Activated T-helper 1 cell treated with anti-CD3 and anti-CD28 coated beads, Interleukin-12 subunit alpha, Interleukin-12 subunit beta, Interleukin-2, Interleukin-4 antibody, amounts not matched to agents 30 ng/mL and 10 ng/mL and 1 ng/mL, durations not matched to agents 14 hours and 24 hours and 36 hours (primary cell): ENCODE measurements around the gene ADCY5. TPM values are rescaled to one million over a fixed set of nuclear protein-coding genes. Genes with fewer than 3 reads are reported as not detected.

ENCODE experiments used
- DNase-seq: peaks from one replicate; pipeline ENCODE4 v3.0.0; 2021; ENCODE audit warnings: low spot score
- H3K27ac Mint-ChIP-seq: one replicate; pipeline ENCODE4 v1.8.0; 2021; ENCODE audit warnings: mild to moderate bottlenecking, mixed read lengths
- H3K27me3 Mint-ChIP-seq: one replicate; pipeline ENCODE4 v1.8.0; 2022; ENCODE audit warnings: mild to moderate bottlenecking, moderate library complexity, mixed read lengths; ENCODE audit not compliant: insufficient read depth
- H3K36me3 Mint-ChIP-seq: one replicate; pipeline ENCODE4 v1.8.0; 2021; ENCODE audit warnings: low read depth, mixed read lengths
- H3K4me1 Mint-ChIP-seq: one replicate; pipeline ENCODE4 v1.8.0; 2021; ENCODE audit warnings: low read depth, mixed read lengths
- H3K4me3 Mint-ChIP-seq: one replicate; pipeline ENCODE4 v1.8.0; 2021; ENCODE audit warnings: mild to moderate bottlenecking, moderate library complexity, mixed read lengths
- H3K9me3 Mint-ChIP-seq: one replicate; pipeline ENCODE4 v1.8.0; 2021; ENCODE audit warnings: mixed read lengths
- intact Hi-C: fragments of 100-400 bp; cut with micrococcal nuclease; formaldehyde crosslinking; loops from one replicate; pipeline ENCODE4 v1.15.1; 2024
- total RNA-seq: library from RNA; stranded (reverse); gene quantifications from 2 replicates; pipeline ENCODE4 v1.2.3, GENCODE V29; 2022

ADCY5 gene
- total RNA-seq, 1 donor from 2014 or later: not detected

DNA sequence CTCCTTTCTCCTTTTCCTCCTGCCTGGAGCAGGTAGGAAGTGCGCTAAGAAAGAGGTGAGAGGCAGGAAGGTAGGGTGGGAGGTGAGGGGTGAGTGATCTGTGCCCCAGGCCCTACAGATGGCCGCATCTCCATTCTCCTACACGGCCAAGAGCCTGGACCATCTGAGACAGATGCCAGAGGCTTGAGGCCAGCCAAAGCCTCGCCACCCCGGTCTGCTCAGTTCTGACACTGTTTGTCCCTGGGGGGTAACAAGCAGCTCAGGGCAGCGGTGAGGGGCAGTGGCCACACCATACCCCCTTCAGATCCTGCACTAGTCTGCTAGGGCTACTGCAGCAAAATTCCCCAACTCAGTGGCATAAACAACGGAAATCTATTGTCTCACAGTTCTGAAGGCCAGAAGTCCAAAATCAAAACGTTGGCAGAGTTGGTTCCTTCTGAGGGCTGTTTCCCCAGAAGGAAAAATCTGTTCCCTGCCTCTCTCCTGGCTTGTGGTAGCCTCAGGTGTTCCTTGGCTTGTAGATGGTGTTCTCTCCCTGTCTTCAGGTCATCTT is 28.4 kb downstream of the ADCY5 start:
- Mint-ChIP-seq H3K27me3 (peaks cover 5% of the 10 kb centered on the region), H3K4me1 (no peaks in the 10 kb centered on the region), H3K9me3 (no peaks in the 10 kb centered on the region), H3K27ac (no peak overlapping the region), H3K4me3 (no peak overlapping the region), H3K36me3 (no peaks in the 10 kb centered on the region)
- no peak for DNase-seq
- intact Hi-C loops: no loop called here

GRCh38 chr3:123419850-123420297 is 29.0 kb downstream of the ADCY5 start:
- Mint-ChIP-seq H3K27me3 (peaks cover 8% of the 10 kb centered on the region), H3K9me3 (no peaks in the 10 kb centered on the region), H3K4me3 (no peak overlapping the region), H3K36me3 (no peaks in the 10 kb centered on the region), H3K4me1 (no peaks in the 10 kb centered on the region), H3K27ac (no peak overlapping the region)
- intact Hi-C loops: no loop called here
- no peak for DNase-seq

DNA sequence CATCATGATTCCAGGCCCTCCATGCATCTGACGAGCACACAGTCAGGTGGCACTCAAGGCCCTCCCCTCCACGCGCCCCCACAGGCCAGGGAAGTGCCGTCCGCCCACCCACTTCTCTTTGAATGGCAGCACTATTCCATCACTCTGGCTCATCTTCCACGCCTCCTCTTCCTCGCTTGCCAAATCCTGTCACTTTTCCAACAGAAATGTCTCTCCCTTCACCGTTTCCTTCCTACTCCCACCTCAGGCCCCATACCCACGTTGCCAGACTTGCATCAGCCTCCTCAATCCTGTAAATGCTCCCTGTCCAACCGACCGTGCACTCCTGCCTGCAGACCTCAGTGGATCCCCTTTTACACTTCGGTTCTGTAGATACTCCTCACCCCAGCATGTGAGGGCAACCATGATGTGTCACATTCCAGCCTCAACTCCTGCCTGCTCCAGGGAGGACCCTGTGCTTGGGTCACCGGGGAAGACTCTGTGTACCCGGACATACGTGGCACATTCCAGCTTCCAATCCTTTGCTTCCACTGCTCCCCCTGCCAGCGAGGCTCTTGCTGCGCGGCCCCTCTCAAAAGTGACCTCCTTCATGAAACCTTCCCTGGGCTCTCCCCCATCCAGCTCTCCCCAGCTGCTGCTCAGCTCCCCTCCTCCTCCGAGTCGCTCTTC is 29.6 kb downstream of the ADCY5 start:
- DNase-seq: no peak
- intact Hi-C loops: no loop called here
- Mint-ChIP-seq H3K4me3 (no peak overlapping the region), H3K4me1 (no peaks in the 10 kb centered on the region), H3K9me3 (no peaks in the 10 kb centered on the region), H3K27ac (no peak overlapping the region), H3K27me3 (peaks cover 8% of the 10 kb centered on the region), H3K36me3 (no peaks in the 10 kb centered on the region)

DNA sequence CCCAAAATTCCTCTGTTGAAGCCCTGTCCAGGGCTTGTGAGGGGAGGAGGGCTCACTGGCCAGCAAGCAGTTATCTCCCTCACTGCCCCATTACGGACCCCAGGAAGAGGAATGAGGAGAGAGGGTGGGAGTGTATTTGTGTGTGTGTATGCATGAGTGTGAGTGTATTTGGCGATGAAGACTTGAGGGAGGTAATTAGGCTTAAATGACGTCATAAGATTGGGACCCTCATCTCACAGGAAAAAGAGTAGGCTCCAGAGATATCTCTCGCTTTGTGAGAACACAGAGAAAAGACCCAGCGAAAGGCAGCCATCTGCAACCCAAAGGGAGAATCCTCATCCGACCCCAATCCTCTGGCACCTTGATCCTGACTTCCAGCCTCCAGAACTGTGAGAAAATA is 32.2 kb downstream of the ADCY5 start:
- Mint-ChIP-seq H3K36me3 (no peaks in the 10 kb centered on the region), H3K9me3 (no peaks in the 10 kb centered on the region), H3K27ac (no peak overlapping the region), H3K4me3 (no peak overlapping the region), H3K4me1 (no peaks in the 10 kb centered on the region), H3K27me3 (peaks cover 5% of the 10 kb centered on the region)
- intact Hi-C loops: no loop called here
- DNase-seq: no peak

DNA sequence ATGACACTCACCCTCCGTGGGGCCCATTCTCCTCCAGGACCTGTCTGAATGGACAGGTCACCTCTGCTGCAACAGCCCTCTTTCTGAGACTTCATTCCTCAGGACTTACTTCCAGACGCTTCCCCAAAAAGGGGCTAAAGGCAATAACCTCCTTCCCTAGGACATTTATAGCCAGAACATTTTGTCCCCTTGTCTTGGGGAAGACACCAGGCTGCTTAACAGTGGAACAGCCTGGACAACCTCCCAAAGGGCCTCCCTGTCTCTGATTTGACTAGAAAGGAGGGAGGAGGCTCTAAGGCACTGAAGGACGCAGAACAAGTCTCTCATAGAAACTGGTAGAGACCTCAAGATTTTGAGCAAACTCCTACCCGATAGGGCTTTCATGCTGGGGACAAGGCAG is 32.7 kb downstream of the ADCY5 start:
- Mint-ChIP-seq H3K27me3 (peaks cover 5% of the 10 kb centered on the region), H3K27ac (no peak overlapping the region), H3K4me3 (no peak overlapping the region), H3K9me3 (no peaks in the 10 kb centered on the region), H3K36me3 (no peaks in the 10 kb centered on the region), H3K4me1 (no peaks in the 10 kb centered on the region)
- no peak for DNase-seq
- intact Hi-C loops: no loop called here

- Mint-ChIP-seq H3K9me3 (no peaks in the 10 kb centered on the region), H3K27me3 (peaks cover 5% of the 10 kb centered on the region), H3K36me3 (no peaks in the 10 kb centered on the region), H3K4me1 (no peaks in the 10 kb centered on the region), H3K27ac (no peak overlapping the region), H3K4me3 (no peak overlapping the region)
- no peak for DNase-seq
- intact Hi-C loops: no loop called here
Measured at GRCh38 chr3:123414973-123415775, 33.7 kb downstream of the ADCY5 start.

DNA sequence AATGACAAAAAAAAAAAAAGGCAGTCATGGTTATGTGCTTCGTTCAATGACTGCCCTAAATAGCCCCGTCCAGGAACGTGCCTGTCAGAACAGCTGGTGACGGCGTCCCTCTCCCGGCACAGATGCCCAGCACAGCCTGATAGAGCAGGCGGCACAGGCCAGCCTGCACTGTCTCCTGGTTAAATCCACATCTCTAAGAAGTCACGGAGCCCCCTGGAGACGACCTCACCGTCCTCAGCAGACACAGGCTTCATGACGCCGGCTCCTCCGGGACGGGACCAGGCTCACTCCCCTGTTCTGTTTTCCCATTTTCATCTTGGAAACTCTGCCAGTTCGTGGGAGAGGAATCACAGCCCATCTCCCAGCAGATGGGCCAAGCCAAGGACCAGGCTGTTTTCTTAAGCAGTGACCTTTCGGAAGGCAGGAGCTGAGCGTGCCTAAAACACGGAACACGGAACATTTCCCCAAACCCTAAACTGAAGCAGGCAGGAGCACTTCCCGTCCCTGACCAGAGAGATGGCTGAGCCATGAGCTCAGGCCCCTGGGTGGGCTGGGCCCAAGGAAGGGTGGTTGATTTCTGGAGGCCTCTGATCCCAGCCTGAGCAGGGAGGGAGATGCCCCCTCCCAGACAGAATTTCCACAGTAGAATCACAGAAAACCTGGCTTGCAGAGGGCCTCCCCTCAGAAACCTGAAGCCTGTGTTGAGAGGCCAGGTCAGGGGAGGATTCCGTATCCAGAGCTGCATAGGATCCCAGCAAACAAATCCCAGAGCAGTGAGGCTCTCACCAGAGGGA is 35.9 kb downstream of the ADCY5 start:
- Mint-ChIP-seq H3K4me3 (no peak overlapping the region), H3K9me3 (no peaks in the 10 kb centered on the region), H3K27ac (no peak overlapping the region), H3K4me1 (no peaks in the 10 kb centered on the region), H3K36me3 (no peaks in the 10 kb centered on the region), H3K27me3 (peaks cover 5% of the 10 kb centered on the region)
- no peak for DNase-seq
- intact Hi-C loops: no loop called here

- Mint-ChIP-seq H3K9me3 (no peaks in the 10 kb centered on the region), H3K36me3 (no peaks in the 10 kb centered on the region), H3K27ac (no peak overlapping the region), H3K27me3 (peaks cover 5% of the 10 kb centered on the region), H3K4me1 (no peaks in the 10 kb centered on the region), H3K4me3 (no peak overlapping the region)
- no peak for DNase-seq
- intact Hi-C loops: no loop called here
Measured at GRCh38 chr3:123412076-123412475, 36.8 kb downstream of the ADCY5 start.

GRCh38 chr3:123411340-123412040 is 37.4 kb downstream of the ADCY5 start:
- Mint-ChIP-seq H3K27me3 (peaks cover 5% of the 10 kb centered on the region), H3K27ac (no peak overlapping the region), H3K36me3 (no peaks in the 10 kb centered on the region), H3K4me3 (no peak overlapping the region), H3K9me3 (no peaks in the 10 kb centered on the region), H3K4me1 (no peaks in the 10 kb centered on the region)
- DNase-seq: no peak
- intact Hi-C loops: no loop called here

DNA sequence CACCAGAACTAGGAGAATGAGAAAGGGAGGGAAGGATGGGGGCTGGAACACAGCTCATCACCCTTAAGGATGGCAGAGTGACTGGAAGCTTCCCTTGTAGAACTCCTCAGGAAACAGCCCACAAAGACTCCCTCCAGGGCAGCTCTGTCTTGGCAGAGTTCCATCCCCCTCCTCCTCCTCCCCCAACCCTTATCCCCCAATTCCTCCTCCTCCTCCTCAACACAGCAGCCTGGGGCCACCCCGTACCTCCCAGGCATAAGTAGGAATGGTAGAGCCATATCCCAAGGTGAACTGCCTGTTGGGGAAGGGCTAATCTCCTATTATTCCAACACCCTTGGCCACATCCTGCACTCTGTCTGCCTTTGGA is 38.8 kb downstream of the ADCY5 start:
- intact Hi-C loops: no loop called here
- H3K4me3 Mint-ChIP-seq: no peak overlapping the region
- no peak for DNase-seq
- no peak overlapping the region for H3K27ac Mint-ChIP-seq
- H3K36me3 Mint-ChIP-seq: no peaks in the 10 kb centered on the region
- H3K9me3 Mint-ChIP-seq: no peaks in the 10 kb centered on the region
- H3K4me1 Mint-ChIP-seq: no peaks in the 10 kb centered on the region
- peaks cover 3% of the 10 kb centered on the region for H3K27me3 Mint-ChIP-seq

DNA sequence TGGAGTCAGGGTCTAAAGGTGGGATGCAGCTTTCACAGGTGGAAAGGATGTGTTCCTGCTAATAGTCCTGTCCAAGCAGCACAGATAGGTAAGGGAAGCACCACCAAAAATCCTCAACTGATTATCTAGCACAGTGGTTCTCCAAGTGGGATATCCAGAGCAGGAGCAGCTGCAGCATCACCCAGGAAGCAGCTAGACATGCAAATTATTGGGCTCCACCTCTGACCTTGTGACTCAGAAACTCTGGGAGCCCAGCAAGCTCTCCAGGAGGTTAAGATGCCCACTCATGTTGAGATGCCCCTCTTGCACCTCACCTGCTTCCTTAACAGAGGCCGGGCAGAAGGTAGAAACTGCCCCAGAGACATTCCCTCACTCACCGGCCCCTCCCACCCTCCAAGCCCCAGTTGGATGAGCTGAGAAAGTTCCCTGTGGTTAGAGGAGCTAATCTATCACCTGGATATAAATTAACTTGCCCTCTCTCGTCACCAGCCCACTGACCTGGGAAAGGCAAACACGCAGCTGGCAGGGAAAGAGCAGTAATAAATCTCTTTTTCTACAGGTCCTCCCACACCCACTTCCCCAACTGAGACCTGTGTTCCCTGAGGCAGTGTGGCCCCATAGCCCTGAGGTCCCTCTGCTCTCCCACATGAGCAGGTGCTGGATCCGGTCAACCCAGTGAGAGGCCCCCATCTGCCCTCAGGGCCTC is 39.3 kb downstream of the ADCY5 start:
- H3K4me3 Mint-ChIP-seq: no peak overlapping the region
- H3K27ac Mint-ChIP-seq: no peak overlapping the region
- H3K4me1 Mint-ChIP-seq: no peaks in the 10 kb centered on the region
- H3K36me3 Mint-ChIP-seq: no peaks in the 10 kb centered on the region
- no peaks in the 10 kb centered on the region for H3K27me3 Mint-ChIP-seq
- intact Hi-C loops: no loop called here
- DNase-seq: no peak
- H3K9me3 Mint-ChIP-seq: no peaks in the 10 kb centered on the region

DNA sequence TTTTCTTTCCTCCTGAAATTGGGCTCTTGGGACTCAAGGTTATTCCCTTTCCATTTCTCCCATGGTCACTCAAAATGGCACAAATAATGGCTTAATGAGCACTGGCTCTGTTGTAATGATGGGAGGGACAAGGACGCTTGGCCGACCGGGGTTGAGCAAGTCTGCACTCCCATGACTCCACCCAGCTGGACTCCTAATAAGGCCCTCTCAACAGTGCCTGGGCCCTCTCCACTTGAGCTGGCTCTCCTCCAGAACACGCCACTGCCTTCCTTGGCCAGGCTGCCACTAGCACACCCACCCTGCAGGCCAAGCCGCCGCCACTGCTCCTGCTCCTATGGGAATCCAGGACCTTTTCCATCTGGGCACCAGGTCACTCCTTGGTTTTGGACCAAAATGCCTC is 42.3 kb downstream of the ADCY5 start:
- Mint-ChIP-seq H3K27me3 (peaks cover 3% of the 10 kb centered on the region), H3K4me3 (no peak overlapping the region), H3K9me3 (no peaks in the 10 kb centered on the region), H3K27ac (no peak overlapping the region), H3K36me3 (no peaks in the 10 kb centered on the region), H3K4me1 (no peaks in the 10 kb centered on the region)
- intact Hi-C loops: no loop called here
- DNase-seq: no peak
